H1 (cell line): ENCODE data around the gene PODN. TPM values are rescaled to one million over a fixed set of nuclear protein-coding genes. Genes with fewer than 3 reads are reported as not detected.

Experiments
- CTCF ChIA-PET: fragments of 300-600 bp; sonication (Branson Sonifier 250); formaldehyde crosslinking; loops from one replicate; lab custom pipeline; 2021; ENCODE audit not compliant: partially characterized antibody; lab: Charles Lee
- POLR2A ChIA-PET: fragments of 300-600 bp; sonication (Branson Sonifier 250); formaldehyde crosslinking; loops from one replicate; lab custom pipeline; 2021; ENCODE audit warnings: inconsistent platforms; ENCODE audit not compliant: partially characterized antibody; lab: Charles Lee
- DNase-seq, 2 experiments: peaks; one replicate each; pipeline versions ENCODE4 v3.0.0 to v3.0.0-alpha.2; 2010 to 2022; ENCODE audit warnings: low spot score in 2 of 2, low read depth in 1 of 2, mixed read lengths in 1 of 2
- FAIRE-seq: peaks from 2 replicates; lab custom pipeline; 2011; peaks lifted over from hg19 to GRCh38; lab: Jason Lieb, UNC
- H2AFZ ChIP-seq: 2 replicates; pipeline ENCODE4 v1.8.1; 2012; ENCODE audit warnings: low read length, inconsistent platforms
- H2AK5ac ChIP-seq: 2 replicates; pipeline ENCODE4 v1.6.1; 2013; ENCODE audit warnings: low read depth, low read length
- H2BK120ac ChIP-seq: replicated peaks from 2 replicates; pipeline ENCODE3; 2013; ENCODE audit warnings: low read depth, low read length, inconsistent platforms
- H2BK12ac ChIP-seq: 2 replicates; pipeline ENCODE4 v1.6.1; 2013; ENCODE audit warnings: low read depth, low read length
- H2BK15ac ChIP-seq: 2 replicates; pipeline ENCODE4 v1.6.1; 2013; ENCODE audit warnings: low read length
- H2BK20ac ChIP-seq: 2 replicates; pipeline ENCODE4 v1.6.1; 2013; ENCODE audit warnings: low read length
- H2BK5ac ChIP-seq: 2 replicates; pipeline ENCODE4 v1.6.1; 2013; ENCODE audit warnings: low read depth, low read length
- H3K14ac ChIP-seq: 2 replicates; pipeline ENCODE4 v1.6.1; 2013; ENCODE audit warnings: inconsistent platforms; ENCODE audit not compliant: insufficient read length
- H3K18ac ChIP-seq: 2 replicates; pipeline ENCODE4 v1.6.1; 2013; ENCODE audit warnings: low read length; ENCODE audit errors: extremely low read depth
- H3K23ac ChIP-seq: 2 replicates; pipeline ENCODE4 v1.6.1; 2013; ENCODE audit warnings: inconsistent platforms; ENCODE audit not compliant: insufficient read length
- H3K23me2 ChIP-seq: 2 replicates; pipeline ENCODE4 v1.6.1; 2013; ENCODE audit warnings: low read depth, low read length
- H3K27ac ChIP-seq: 2 replicates; pipeline ENCODE4 v1.6.1; 2011; ENCODE audit warnings: low read depth, low read length, inconsistent platforms
- H3K27me3 ChIP-seq, 4 experiments: replicated peaks in 1 of 4; 1 replicate in 1 of 4; 2 replicates in 3 of 4; pipeline versions ENCODE4 v1.6.1 to v1.8.1; 2011 to 2013; ENCODE audit warnings: low read length in 3 of 4, mild to moderate bottlenecking in 3 of 4, inconsistent platforms in 2 of 4, mixed read lengths in 2 of 4, moderate library complexity in 1 of 4; ENCODE audit not compliant: control insufficient read depth in 3 of 4, insufficient read depth in 3 of 4; ENCODE audit errors: extremely low read depth in 1 of 4
- H3K36me3 ChIP-seq, 4 experiments: 2 replicates each; pipeline versions ENCODE4 v1.6.1 to v1.8.1; 2011 to 2013; ENCODE audit warnings: mild to moderate bottlenecking in 4 of 4, low read length in 3 of 4, moderate library complexity in 2 of 4, control low read depth in 1 of 4, inconsistent platforms in 1 of 4; ENCODE audit not compliant: insufficient read depth in 4 of 4, control insufficient read depth in 2 of 4
- H3K4ac ChIP-seq: replicated peaks from 2 replicates; pipeline ENCODE3; 2013; ENCODE audit warnings: low read length, low read depth, mixed read lengths, inconsistent platforms; ENCODE audit not compliant: insufficient read length
- H3K4me1 ChIP-seq, 4 experiments: replicated peaks in 1 of 4; 1 replicate in 1 of 4; 2 replicates in 3 of 4; pipeline versions ENCODE4 v1.6.1 to v1.8.1; 2011 to 2013; ENCODE audit warnings: low read length in 3 of 4, inconsistent platforms in 2 of 4, mixed read lengths in 1 of 4; ENCODE audit not compliant: insufficient read depth in 4 of 4, control insufficient read depth in 3 of 4
- H3K4me2 ChIP-seq, 2 experiments: 2 replicates each; pipeline versions ENCODE4 v1.6.1 to v1.8.1; 2011 to 2013; ENCODE audit warnings: low read depth in 2 of 2, low read length in 2 of 2, control low read depth in 1 of 2, inconsistent platforms in 1 of 2, mild to moderate bottlenecking in 1 of 2; ENCODE audit not compliant: insufficient read depth in 1 of 2
- H3K4me3 ChIP-seq, 4 experiments: fragments of 200-600, 300-600 bp in 1 of 4; sonication (generic), shearing (Covaris generic), sonication (Bioruptor Twin) in 1 of 4; 2 replicates each; pipeline versions ENCODE4 v1.5.1 to v1.8.1; 2011 to 2016; ENCODE audit warnings: low read length in 4 of 4, low read depth in 3 of 4, control low read depth in 2 of 4, inconsistent platforms in 2 of 4, mild to moderate bottlenecking in 2 of 4, mixed read lengths in 1 of 4, moderate library complexity in 1 of 4; ENCODE audit not compliant: insufficient read depth in 2 of 4; ENCODE audit errors: extremely low read depth in 1 of 4
- H3K56ac ChIP-seq: replicated peaks from 2 replicates; pipeline ENCODE3; 2013; ENCODE audit warnings: low read depth, mild to moderate bottlenecking, mixed read lengths, low read length, inconsistent platforms; ENCODE audit not compliant: insufficient read length
- H3K79me1 ChIP-seq: 2 replicates; pipeline ENCODE4 v1.6.1; 2013; ENCODE audit warnings: low read depth, low read length, control low read depth
- H3K79me2 ChIP-seq, 2 experiments: 2 replicates each; pipeline versions ENCODE4 v1.6.1 to v1.8.1; 2012 to 2013; ENCODE audit warnings: low read length in 2 of 2, mild to moderate bottlenecking in 2 of 2, inconsistent platforms in 1 of 2; ENCODE audit not compliant: insufficient read depth in 2 of 2, control insufficient read depth in 1 of 2
- H3K9ac ChIP-seq, 4 experiments: replicated peaks in 1 of 4; 1 replicate in 1 of 4; 2 replicates in 3 of 4; pipeline versions ENCODE4 v1.6.1 to v1.8.1; 2011 to 2013; ENCODE audit warnings: low read depth in 3 of 4, low read length in 3 of 4, control low read depth in 2 of 4, mild to moderate bottlenecking in 2 of 4, moderate library complexity in 2 of 4, inconsistent platforms in 1 of 4; ENCODE audit errors: extremely low read depth in 1 of 4
- H3K9me3 ChIP-seq, 2 experiments: 2 replicates each; pipeline versions ENCODE4 v1.6.1 to v1.8.1; 2012 to 2013; ENCODE audit warnings: mild to moderate bottlenecking in 2 of 2, moderate library complexity in 2 of 2, control low read depth in 1 of 2, inconsistent platforms in 1 of 2, low read depth in 1 of 2, low read length in 1 of 2, mixed read lengths in 1 of 2; ENCODE audit not compliant: insufficient read depth in 2 of 2
- H4K20me1 ChIP-seq, 2 experiments: replicated peaks in 1 of 2; 2 replicates each; pipeline versions ENCODE3 to v1.8.1; 2011 to 2013; ENCODE audit warnings: inconsistent platforms in 2 of 2, low read length in 2 of 2, mild to moderate bottlenecking in 1 of 2; ENCODE audit not compliant: insufficient read depth in 2 of 2, control insufficient read depth in 1 of 2
- H4K5ac ChIP-seq: 2 replicates; pipeline ENCODE4 v1.6.1; 2013; ENCODE audit warnings: low read length, low read depth, mixed read lengths, inconsistent platforms; ENCODE audit not compliant: insufficient read length
- H4K8ac ChIP-seq: 2 replicates; pipeline ENCODE4 v1.8.0; 2013; ENCODE audit warnings: mild to moderate bottlenecking, moderate library complexity, low read length, inconsistent platforms; ENCODE audit not compliant: insufficient read depth; ENCODE audit errors: extremely low read depth
- H4K91ac ChIP-seq: replicated peaks from 2 replicates; pipeline ENCODE3; 2013; ENCODE audit warnings: low read length, mixed read lengths, inconsistent platforms; ENCODE audit not compliant: insufficient read length
- ATF3 ChIP-seq: IDR thresholded peaks from 2 replicates; pipeline ENCODE4 v1.6.1; 2011; ENCODE audit warnings: low read depth, mild to moderate bottlenecking, low read length; ENCODE audit not compliant: insufficient read depth
- CTCF ChIP-seq, 3 experiments: IDR thresholded peaks; 1 replicate in 2 of 3; 2 replicates in 1 of 3; pipeline versions ENCODE4 v1.5.1 to v1.6.1; 2011; ENCODE audit warnings: low read length in 3 of 3, mild to moderate bottlenecking in 3 of 3, inconsistent platforms in 2 of 3, low read depth in 1 of 3, moderate library complexity in 1 of 3; ENCODE audit not compliant: insufficient read depth in 1 of 3; ENCODE audit errors: control extremely low read depth in 1 of 3
- FOSL1 ChIP-seq: IDR thresholded peaks from 2 replicates; pipeline ENCODE4 v1.6.1; 2011; ENCODE audit warnings: mild to moderate bottlenecking, low read depth, low read length, moderate library complexity; ENCODE audit not compliant: insufficient read depth
- GABPA ChIP-seq: IDR thresholded peaks from 2 replicates; pipeline ENCODE4 v1.6.1; 2011; ENCODE audit warnings: mild to moderate bottlenecking, low read length, moderate library complexity, borderline replicate concordance; ENCODE audit not compliant: insufficient read depth
- JUN ChIP-seq: IDR thresholded peaks from 2 replicates; pipeline ENCODE4 v1.6.1; 2011; ENCODE audit warnings: low read depth, mild to moderate bottlenecking, improper control_type of control experiment, low read length
- MAX ChIP-seq: IDR thresholded peaks from 2 replicates; pipeline ENCODE4 v1.6.1; 2012; ENCODE audit warnings: inconsistent platforms
- RAD21 ChIP-seq, 2 experiments: IDR thresholded peaks in 1 of 2; conservative IDR thresholded peaks in 1 of 2; 2 replicates each; pipeline ENCODE4 v1.6.1; 2011; ENCODE audit warnings: low read depth in 2 of 2, low read length in 2 of 2, improper control_type of control experiment in 1 of 2, inconsistent platforms in 1 of 2, mild to moderate bottlenecking in 1 of 2, moderate library complexity in 1 of 2
- SIRT6 ChIP-seq: IDR thresholded peaks from one replicate; pipeline ENCODE4 v1.7.1; 2012; ENCODE audit warnings: low read length, inconsistent platforms
- SP1 ChIP-seq: IDR thresholded peaks from 2 replicates; pipeline ENCODE4 v1.6.1; 2011; ENCODE audit warnings: low read depth, low read length
- TAF7 ChIP-seq: optimal IDR thresholded peaks from 2 replicates; pipeline ENCODE3; 2011; ENCODE audit warnings: low read depth, mild to moderate bottlenecking, inconsistent platforms, low read length, moderate library complexity, borderline replicate concordance
- WGBS, 2 experiments: shearing (Covaris generic) in 1 of 2; methylation state at CpG; one replicate each; pipeline versions ENCODE4 v1.1.6 to v1.1.7; 2013 to 2015; ENCODE audit warnings: low lambda C conversion rate in 2 of 2, mixed read lengths in 2 of 2, inconsistent platforms in 1 of 2, low coverage in 1 of 2, missing lambda C conversion rate in 1 of 2; ENCODE audit not compliant: insufficient replicate concordance in 2 of 2, insufficient coverage in 1 of 2, insufficient read length in 1 of 2; ENCODE audit errors: extremely low coverage in 1 of 2, missing lambda C conversion rate in 1 of 2; 5-methylcytosine and 5-hydroxymethylcytosine counted together
- polyA plus RNA-seq, 7 experiments: library from polyadenylated mRNA; depleted of rRNA in 3 of 7; stranded (reverse) in 5 of 7; unstranded in 2 of 7; fragments of >200 nt in 5 of 7; fragments of 200-250 nt in 2 of 7; gene quantifications; 1 replicate in 5 of 7; 2 replicates in 1 of 7; 4 replicates in 1 of 7; pipeline versions ENCODE4 v1.2.1 to v1.2.3, GENCODE V29; 2011 to 2013; ENCODE audit warnings: missing spikeins in 2 of 7, mixed read lengths in 2 of 7
- total RNA-seq: library from RNA; stranded (reverse); fragmentation: NEBNext Ultra II Directional; extraction: Animal tissue kit (Norgen Biotek cat#: 25700); gene quantifications from 2 replicates; pipeline ENCODE4 v1.2.1, GENCODE V29; 2021

PODN gene
- total and polyA plus RNA-seq, 2 of the 8 experiments (the other 6 are each of a cell fraction or from before 2014, with no cell fraction given) = 0.11 to 0.17 TPM

GRCh38 chr1:53066488-53066887 lies 4.5 kb downstream of the PODN start:
- H3K4me1 ChIP-seq = peaks cover 0 to 11% (median 1%) of the 10 kb centered on the region in 4 experiments; a peak in 5 of 7 replicates
- no peaks in the 10 kb centered on the region for H3K79me1 ChIP-seq
- H2AK5ac ChIP-seq = no peak overlapping the region
- peaks cover 10% of the 10 kb centered on the region; the same call in 1 of the 2 replicates for H3K23me2 ChIP-seq
- no peak overlapping the region for H2BK12ac ChIP-seq
- no peaks in the 10 kb centered on the region for H4K20me1 ChIP-seq
- H3K4me3 ChIP-seq = no peak overlapping the region
- no peak overlapping the region for H3K27ac ChIP-seq
- no peak overlapping the region for H2AFZ ChIP-seq
- no peak overlapping the region for H3K4me2 ChIP-seq
- H4K8ac ChIP-seq = no peak overlapping the region
- H3K18ac ChIP-seq = no peak overlapping the region
- CTCF ChIA-PET = interaction anchor here (1.0 kb wide), 1 partner anchor 55 kb away, joined by 3 read pairs; no protein-coding TSS in a partner anchor
- H3K79me2 ChIP-seq = no peaks in the 10 kb centered on the region
- H2BK15ac ChIP-seq = no peak overlapping the region
- H3K56ac ChIP-seq = no peak overlapping the region
- no peak overlapping the region for H4K5ac ChIP-seq
- WGBS, 2 experiments = 89% methylated on average over 6 of the region's 6 CpGs; no CpG with 5 or more reads in 1 of the 2 experiments
- H3K23ac ChIP-seq = no peak overlapping the region
- H3K4ac ChIP-seq = no peak overlapping the region
- H2BK5ac ChIP-seq = no peak overlapping the region
- DNase-seq (no peak), FAIRE-seq (no peak)
- H3K9me3 ChIP-seq = no peaks in the 10 kb centered on the region
- no peak overlapping the region for H3K9ac ChIP-seq
- H4K91ac ChIP-seq = no peak overlapping the region
- no peak overlapping the region for H3K14ac ChIP-seq
- H2BK20ac ChIP-seq = no peak overlapping the region
- no peaks in the 10 kb centered on the region for H3K36me3 ChIP-seq
- H3K27me3 ChIP-seq = peaks cover 17 to 35% (median 32%) of the 10 kb centered on the region in 4 experiments
- H2BK120ac ChIP-seq = no peak overlapping the region
- POLR2A ChIA-PET = no interaction called here
- TF ChIP-seq TAF7 (no peak), MAX (no peak), JUN (no peak), SIRT6 (no peak), GABPA (no peak), CTCF (IDR thresholded peaks at IDR 0.05; ENCODE audit: control extremely low read depth in 1 of 3, insufficient read depth in 1 of 3, low read depth in 1 of 3, low read length in 3 of 3) (no peak), RAD21 (IDR thresholded peaks at IDR 0.05 in 1 of 2, conservative IDR thresholded peaks at IDR 0.05 in 1 of 2; ENCODE audit: low read depth in 2 of 2, low read length in 2 of 2) (no peak), FOSL1 (no peak), ATF3 (no peak), SP1 (no peak)
